Activated naive CD8-positive, alpha-beta T cell treated with anti-CD3 and anti-CD28 coated beads for 36 hours (primary cell): ENCODE results near the gene HS3ST5. TPM values are rescaled to one million over a fixed set of nuclear protein-coding genes. Genes with fewer than 3 reads are reported as not detected.
"Not testable (repeated sequence)": the region's sequence is repeated elsewhere in the genome, so short reads cannot be mapped to it uniquely, and the experiment has no call there.

Experiments
- DNase-seq: peaks from one replicate; pipeline ENCODE4 v3.0.0; 2021
- H3K27ac Mint-ChIP-seq: one replicate; pipeline ENCODE4 v1.8.0; 2022; ENCODE audit warnings: mild to moderate bottlenecking, moderate library complexity, mixed read lengths
- H3K27me3 Mint-ChIP-seq: one replicate; pipeline ENCODE4 v1.8.0; 2022; ENCODE audit warnings: mild to moderate bottlenecking, mixed read lengths
- H3K36me3 Mint-ChIP-seq: one replicate; pipeline ENCODE4 v1.8.0; 2021; ENCODE audit warnings: mild to moderate bottlenecking, mixed read lengths
- H3K4me1 Mint-ChIP-seq: one replicate; pipeline ENCODE4 v1.8.0; 2021; ENCODE audit warnings: mixed read lengths
- H3K4me3 Mint-ChIP-seq: one replicate; pipeline ENCODE4 v1.8.0; 2022; ENCODE audit warnings: mild to moderate bottlenecking, moderate library complexity, mixed read lengths
- H3K9me3 Mint-ChIP-seq: one replicate; pipeline ENCODE4 v1.8.0; 2022; ENCODE audit warnings: mixed read lengths
- total RNA-seq, 2 experiments: library from RNA; stranded (reverse); gene quantifications; one replicate each; pipeline ENCODE4 v1.2.3, GENCODE V29; 2021

Gene HS3ST5
- total RNA-seq, 2 experiments from 2014 or later = not detected

DNA sequence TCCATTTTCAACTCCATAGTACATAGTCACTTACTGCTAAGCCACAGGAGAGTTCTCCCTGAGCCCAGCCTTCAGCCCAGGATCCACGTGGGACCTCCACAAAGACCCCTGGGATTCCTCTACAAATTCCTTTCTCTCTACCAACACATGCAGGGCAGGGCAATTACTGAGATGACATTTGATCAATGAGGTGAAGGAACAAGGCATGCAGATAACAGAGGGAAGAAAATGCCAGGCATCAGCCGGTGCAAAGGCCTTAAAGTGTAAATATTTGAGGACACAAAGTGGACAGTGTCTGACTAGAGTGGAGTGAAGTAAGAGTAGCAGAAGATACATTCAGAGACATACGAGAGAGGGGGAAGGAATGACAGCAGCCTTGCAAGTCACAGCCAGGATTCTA is 70.2 kb downstream of the HS3ST5 start:
- H3K4me3 Mint-ChIP-seq = no peak overlapping the region

DNA sequence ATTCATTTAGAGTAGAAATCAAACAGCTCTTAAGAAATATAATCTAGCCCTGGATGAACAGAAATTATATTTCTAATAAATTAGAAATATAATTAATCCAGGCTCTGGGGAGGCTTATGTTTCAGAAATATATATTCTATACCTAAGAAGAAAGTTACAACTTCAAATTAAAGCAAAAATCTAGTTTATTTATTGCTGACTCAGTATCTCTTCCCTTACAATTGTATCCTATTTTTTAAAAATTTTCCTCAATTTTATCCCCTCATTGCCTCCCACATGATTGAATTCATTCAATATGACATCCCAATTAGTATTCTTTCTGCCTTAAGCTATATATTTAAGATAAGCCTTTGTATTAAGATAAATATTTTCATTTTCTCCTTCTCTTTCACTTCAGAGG is 71.4 kb downstream of the HS3ST5 start:
- DNase-seq = no peak
- Mint-ChIP-seq H3K4me3 (no peak overlapping the region), H3K27me3 (no peaks in the 10 kb centered on the region), H3K9me3 (no peaks in the 10 kb centered on the region), H3K27ac (no peak overlapping the region), H3K36me3 (no peaks in the 10 kb centered on the region), H3K4me1 (no peaks in the 10 kb centered on the region)

More for the DNA sequence above, 70.2 kb downstream of the HS3ST5 start:
- no peak for DNase-seq
- Mint-ChIP-seq H3K9me3 (no peaks in the 10 kb centered on the region), H3K36me3 (no peaks in the 10 kb centered on the region), H3K4me1 (no peaks in the 10 kb centered on the region), H3K27ac (no peak overlapping the region), H3K27me3 (no peaks in the 10 kb centered on the region)

DNA sequence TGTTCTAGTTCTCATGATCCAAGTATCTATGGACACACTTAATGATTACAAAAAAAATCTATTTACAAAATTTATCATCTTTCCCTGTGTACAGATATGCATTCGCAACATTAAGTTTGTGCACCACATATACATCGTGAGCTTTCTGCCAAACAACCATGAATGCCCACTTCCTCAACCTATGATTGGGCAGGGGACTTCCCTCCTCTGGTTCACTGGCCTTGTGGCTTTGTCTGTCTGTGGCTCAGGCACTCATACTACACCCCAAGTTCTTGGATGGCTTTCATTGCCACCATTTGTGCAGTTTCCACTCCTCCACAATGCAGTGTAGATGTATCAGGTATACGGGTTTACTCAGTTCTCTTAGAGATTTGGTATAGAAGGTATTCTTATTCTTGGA is 74.9 kb downstream of the HS3ST5 start:
- no peak for DNase-seq

DNA sequence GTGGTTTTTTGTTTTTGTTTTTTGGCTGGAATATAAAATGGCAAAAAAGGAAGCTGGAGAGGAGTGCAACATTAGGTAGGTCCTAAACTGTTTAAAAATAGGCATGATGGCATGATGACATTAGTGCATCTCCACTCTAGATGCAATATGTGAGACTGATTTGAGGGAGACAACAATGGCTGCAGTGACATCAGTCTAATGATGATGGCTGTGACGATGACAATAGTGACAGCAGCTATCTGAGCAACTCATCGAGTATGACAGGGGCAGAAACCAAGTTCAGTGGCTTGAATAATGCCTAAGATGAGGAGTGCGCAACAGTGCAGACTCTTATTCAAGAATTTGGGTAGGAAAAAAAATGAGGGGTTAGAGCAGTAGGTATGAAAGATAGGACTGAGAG is 82.0 kb downstream of the HS3ST5 start:
- DNase-seq = no peak
- H3K9me3 Mint-ChIP-seq = no peaks in the 10 kb centered on the region
- H3K4me1 Mint-ChIP-seq = no peaks in the 10 kb centered on the region
- no peaks in the 10 kb centered on the region for H3K27me3 Mint-ChIP-seq
- no peaks in the 10 kb centered on the region for H3K36me3 Mint-ChIP-seq
- H3K27ac Mint-ChIP-seq = no peak overlapping the region
- H3K4me3 Mint-ChIP-seq = no peak overlapping the region

More for the DNA sequence above, 74.9 kb downstream of the HS3ST5 start:
- no peak overlapping the region for H3K27ac Mint-ChIP-seq
- H3K9me3 Mint-ChIP-seq = no peaks in the 10 kb centered on the region
- no peaks in the 10 kb centered on the region for H3K36me3 Mint-ChIP-seq
- no peaks in the 10 kb centered on the region for H3K4me1 Mint-ChIP-seq
- H3K4me3 Mint-ChIP-seq = no peak overlapping the region
- H3K27me3 Mint-ChIP-seq = no peaks in the 10 kb centered on the region

DNA sequence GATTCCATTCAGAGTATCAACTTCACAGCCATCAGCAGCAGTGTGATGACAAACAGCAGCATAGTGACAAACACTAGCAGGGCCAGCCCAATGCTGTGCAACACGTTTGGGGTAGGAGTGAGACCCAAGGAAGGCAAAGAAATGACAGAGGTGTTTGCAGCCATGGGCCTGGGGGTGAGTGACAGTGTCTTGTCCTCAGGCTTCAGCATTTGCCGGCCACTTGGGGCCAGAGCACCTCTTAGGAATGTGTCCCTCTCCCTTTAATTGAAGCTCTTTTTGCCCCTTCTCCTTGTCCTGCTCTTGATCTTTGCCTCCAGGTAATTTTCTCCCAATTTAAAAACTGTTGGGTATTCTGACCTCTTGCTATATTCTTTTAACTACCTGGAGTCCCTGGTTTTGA is 84.4 kb downstream of the HS3ST5 start:
- Mint-ChIP-seq H3K9me3 (no peaks in the 10 kb centered on the region), H3K4me3 (no peak overlapping the region), H3K36me3 (no peaks in the 10 kb centered on the region), H3K4me1 (no peaks in the 10 kb centered on the region), H3K27ac (no peak overlapping the region), H3K27me3 (no peaks in the 10 kb centered on the region)
- no peak for DNase-seq

DNA sequence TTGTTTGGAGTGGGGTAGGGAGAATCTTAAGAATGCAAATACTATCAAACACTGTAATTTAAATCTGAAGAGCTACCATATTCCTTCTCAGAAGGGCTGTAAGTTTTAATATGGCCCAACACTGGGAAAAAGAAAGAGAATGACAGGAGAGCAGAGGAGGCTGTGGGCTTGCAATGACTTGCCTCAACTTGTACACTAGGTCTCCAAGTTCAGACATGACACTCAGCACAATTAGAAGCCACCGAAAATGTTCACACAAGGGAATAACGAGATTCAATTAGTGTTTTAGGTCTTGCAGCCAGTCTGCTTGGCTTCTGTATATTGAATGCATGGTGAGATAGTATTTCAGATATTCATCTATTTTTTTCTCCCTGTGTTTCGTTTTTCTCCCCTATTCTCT is 89.4 kb downstream of the HS3ST5 start:
- Mint-ChIP-seq H3K9me3 (no peaks in the 10 kb centered on the region), H3K36me3 (no peaks in the 10 kb centered on the region), H3K27ac (no peak overlapping the region), H3K4me1 (no peaks in the 10 kb centered on the region), H3K4me3 (no peak overlapping the region), H3K27me3 (no peaks in the 10 kb centered on the region)
- DNase-seq = no peak

DNA sequence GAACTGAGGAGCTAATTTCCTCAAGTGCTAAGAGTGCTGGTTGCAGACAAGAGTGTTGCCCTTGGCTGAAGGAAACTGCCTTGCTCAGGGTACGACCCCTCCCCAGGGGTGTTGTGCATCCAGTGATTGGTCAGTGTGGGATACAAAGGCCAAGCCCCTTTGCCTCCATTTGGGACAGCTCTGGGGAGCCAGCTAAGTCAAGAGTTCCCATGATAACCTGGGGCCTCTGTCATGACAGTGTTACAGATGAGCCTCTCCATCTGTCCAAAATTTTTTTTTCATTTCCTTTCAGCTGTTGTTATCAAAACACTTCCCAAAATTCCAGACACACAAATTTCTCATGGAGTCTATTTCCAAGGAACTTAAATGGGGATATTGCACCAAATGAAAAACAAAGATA is 93.3 kb downstream of the HS3ST5 start:
- H3K4me3 Mint-ChIP-seq = no peak overlapping the region
- no peaks in the 10 kb centered on the region for H3K4me1 Mint-ChIP-seq
- H3K27me3 Mint-ChIP-seq = no peaks in the 10 kb centered on the region
- H3K36me3 Mint-ChIP-seq = no peaks in the 10 kb centered on the region
- no peaks in the 10 kb centered on the region for H3K9me3 Mint-ChIP-seq
- DNase-seq = no peak
- no peak overlapping the region for H3K27ac Mint-ChIP-seq

DNA sequence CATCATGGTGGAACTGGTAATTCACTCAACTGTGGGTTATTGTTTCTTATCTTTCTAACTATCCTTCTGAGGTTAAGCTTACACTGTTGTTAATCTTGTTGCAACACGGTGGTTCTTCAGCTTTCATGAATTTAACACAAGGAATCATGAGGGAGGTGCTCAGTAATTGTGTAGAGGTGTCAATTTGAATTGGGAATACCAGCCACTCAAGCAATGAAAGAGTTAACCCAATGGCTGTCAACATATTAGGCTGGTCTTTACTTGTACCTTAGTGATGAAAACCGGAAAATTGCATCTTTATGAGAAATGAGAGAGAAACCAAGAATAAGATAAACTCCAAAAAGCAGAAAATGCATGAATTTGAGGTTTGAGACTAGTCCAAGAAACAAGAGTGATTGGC is 95.7 kb downstream of the HS3ST5 start:
- Mint-ChIP-seq H3K4me1 (no peaks in the 10 kb centered on the region), H3K36me3 (no peaks in the 10 kb centered on the region), H3K9me3 (no peaks in the 10 kb centered on the region), H3K27me3 (no peaks in the 10 kb centered on the region), H3K27ac (no peak overlapping the region), H3K4me3 (no peak overlapping the region)
- no peak for DNase-seq

DNA sequence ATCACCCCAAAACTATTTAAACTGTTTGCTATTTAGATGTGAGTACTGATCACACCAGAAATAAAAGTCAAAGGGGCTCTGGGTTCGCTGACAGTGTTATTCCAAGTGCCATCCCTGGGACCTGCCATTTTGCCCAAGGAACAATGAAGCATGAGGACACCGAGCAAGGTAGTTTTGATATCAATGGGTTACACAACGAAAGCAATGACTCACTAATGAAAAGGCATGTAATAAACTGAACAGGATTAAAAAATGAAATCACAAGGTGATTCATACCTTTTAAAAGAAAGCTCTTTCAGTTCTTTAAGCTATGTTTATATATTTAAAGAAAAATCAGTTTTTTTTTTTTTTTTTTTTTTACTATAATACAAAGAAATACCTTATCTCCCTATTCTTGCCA is 102.0 kb downstream of the HS3ST5 start:
- Mint-ChIP-seq H3K27me3 (no peaks in the 10 kb centered on the region), H3K9me3 (no peaks in the 10 kb centered on the region), H3K36me3 (no peaks in the 10 kb centered on the region), H3K27ac (no peak overlapping the region), H3K4me3 (no peak overlapping the region), H3K4me1 (no peaks in the 10 kb centered on the region)
- no peak for DNase-seq

DNA sequence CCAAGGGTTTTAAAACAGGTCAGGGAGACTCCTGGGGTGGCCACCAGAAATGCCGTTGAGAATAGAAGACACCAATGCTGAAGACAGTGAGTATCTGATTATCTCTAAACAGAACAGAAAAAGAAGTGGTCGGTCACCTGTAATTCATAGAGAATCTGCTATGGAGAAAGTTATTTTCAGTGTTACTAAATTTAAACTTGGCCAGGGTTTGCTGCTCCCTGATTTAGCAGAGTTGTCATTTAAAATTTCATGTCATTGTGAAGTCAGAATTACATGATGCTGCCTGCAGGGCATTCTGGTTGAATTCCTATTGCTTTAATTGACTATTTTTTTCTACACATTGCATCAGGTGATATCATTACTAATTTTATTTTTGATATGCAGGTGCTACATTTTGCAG is 114.1 kb downstream of the HS3ST5 start:
- H3K9me3 Mint-ChIP-seq = no peaks in the 10 kb centered on the region
- H3K4me3 Mint-ChIP-seq = no peak overlapping the region
- no peaks in the 10 kb centered on the region for H3K36me3 Mint-ChIP-seq
- no peaks in the 10 kb centered on the region for H3K4me1 Mint-ChIP-seq
- H3K27ac Mint-ChIP-seq = no peak overlapping the region
- no peak for DNase-seq
- H3K27me3 Mint-ChIP-seq = no peaks in the 10 kb centered on the region

DNA sequence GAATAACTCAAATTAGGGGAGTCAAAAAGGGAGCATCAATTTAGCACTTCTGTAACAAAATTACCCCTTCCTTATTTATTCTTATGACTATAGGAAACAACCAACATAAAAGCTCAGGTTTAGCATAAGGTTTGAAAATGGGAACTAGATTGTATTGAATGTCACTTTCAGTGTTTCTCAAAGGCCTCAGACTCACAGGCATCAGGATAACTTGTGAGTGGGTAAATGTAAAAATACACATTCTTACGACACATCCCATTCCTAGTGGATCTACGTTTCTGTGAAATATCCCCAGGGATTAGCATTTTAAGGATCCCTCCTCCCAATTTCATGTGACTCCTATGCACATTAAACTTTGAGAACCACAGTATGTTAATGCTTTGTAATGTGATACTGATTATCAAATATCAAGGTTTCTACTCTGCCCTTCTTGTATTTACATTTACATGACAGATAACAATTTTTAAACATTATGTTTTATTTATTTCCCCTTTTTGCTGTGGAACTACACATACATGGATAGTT is 114.8 kb downstream of the HS3ST5 start:
- no peaks in the 10 kb centered on the region for H3K9me3 Mint-ChIP-seq
- no peaks in the 10 kb centered on the region for H3K27me3 Mint-ChIP-seq
- no peak overlapping the region for H3K27ac Mint-ChIP-seq
- no peak for DNase-seq
- H3K4me1 Mint-ChIP-seq = no peaks in the 10 kb centered on the region
- H3K4me3 Mint-ChIP-seq = no peak overlapping the region
- H3K36me3 Mint-ChIP-seq = no peaks in the 10 kb centered on the region

DNA sequence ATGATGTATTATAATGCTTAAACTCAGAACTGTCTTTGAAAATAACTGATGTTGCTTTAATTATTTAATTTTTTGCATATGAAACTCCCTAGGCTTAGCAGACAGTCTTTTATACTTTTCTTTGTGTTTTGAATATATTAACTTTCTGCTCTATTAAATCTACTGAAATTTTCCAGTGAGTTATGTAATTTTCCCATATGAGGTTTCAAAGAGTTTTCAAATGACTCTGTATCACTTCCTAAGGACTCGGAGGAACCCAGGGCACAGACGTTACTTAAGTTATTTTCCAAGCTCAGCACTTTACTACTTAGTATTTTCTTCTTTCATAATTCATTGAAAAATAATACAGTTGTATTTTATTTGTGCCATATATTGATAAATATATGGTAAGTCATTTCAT is 122.6 kb downstream of the HS3ST5 start:
- Mint-ChIP-seq H3K36me3 (no peaks in the 10 kb centered on the region), H3K4me3 (no peak overlapping the region), H3K27ac (no peak overlapping the region), H3K27me3 (no peaks in the 10 kb centered on the region), H3K4me1 (no peaks in the 10 kb centered on the region), H3K9me3 (no peaks in the 10 kb centered on the region)
- no peak for DNase-seq

DNA sequence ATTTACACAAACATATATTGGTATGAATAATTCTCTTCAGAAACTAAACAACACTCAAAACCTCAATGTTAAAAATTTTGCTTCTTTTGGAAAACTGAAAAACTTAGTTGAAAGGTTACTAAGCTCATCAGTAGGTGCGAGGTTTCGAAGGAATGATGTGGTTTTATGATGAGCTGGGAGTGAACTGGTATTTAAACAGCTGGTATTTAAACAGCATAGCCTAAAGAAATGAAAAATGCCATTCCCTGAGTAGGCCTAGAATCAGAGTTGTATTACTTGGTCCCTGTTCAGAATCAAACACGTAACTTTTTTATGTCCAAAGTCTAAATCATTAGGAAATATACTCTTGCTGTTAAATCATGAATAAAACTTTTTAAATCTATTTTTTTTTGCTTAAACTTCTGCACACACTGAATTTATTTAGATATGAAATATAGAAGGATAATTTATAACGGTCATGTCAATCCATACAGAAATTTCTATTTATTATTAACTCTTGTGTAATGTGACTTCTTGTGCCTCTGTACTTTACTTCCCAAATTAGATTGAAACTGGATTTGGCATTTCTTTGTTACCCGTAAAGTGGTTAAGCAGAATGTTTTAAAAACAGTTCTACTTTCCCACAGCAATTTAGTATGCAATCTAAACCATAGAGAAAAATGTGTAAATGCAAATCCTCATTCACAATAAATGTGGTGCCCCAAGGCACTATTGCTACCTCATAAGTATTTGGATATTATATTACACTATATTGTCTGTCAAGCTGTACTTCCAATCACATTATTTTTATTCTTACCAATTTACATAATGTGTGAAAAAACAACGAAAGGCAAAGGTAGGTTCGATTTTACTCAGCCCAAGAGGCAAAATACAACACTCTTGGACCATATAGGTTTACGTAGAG is 124.1 kb downstream of the HS3ST5 start:
- Mint-ChIP-seq H3K4me3 (no peak overlapping the region), H3K36me3 (no peaks in the 10 kb centered on the region), H3K9me3 (no peaks in the 10 kb centered on the region), H3K27me3 (no peaks in the 10 kb centered on the region), H3K27ac (no peak overlapping the region), H3K4me1 (no peaks in the 10 kb centered on the region)
- no peak for DNase-seq

DNA sequence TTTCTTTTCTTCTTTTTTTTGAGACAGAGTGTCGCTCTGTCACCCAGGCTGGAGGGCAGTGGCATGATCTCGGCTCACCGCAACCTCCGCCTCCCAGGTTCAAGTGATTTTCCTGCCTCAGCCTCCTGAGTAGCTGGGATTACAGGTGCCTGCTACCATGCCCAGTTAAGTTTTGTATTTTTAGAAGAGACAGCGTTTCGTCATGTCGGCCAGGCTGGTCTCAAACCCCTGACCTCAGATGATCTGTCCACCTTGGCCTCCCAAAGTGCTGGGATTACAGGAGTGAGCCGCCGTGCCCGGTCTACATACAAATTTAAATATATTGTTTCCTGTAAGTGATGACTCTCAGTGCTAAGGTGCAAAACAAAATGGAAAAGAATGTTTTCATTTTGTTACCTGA is 124.8 kb downstream of the HS3ST5 start:
- not testable (repeated sequence) for H3K27ac Mint-ChIP-seq, H3K9me3 Mint-ChIP-seq, H3K4me1 Mint-ChIP-seq, H3K36me3 Mint-ChIP-seq, DNase-seq, H3K27me3 Mint-ChIP-seq, H3K4me3 Mint-ChIP-seq

DNA sequence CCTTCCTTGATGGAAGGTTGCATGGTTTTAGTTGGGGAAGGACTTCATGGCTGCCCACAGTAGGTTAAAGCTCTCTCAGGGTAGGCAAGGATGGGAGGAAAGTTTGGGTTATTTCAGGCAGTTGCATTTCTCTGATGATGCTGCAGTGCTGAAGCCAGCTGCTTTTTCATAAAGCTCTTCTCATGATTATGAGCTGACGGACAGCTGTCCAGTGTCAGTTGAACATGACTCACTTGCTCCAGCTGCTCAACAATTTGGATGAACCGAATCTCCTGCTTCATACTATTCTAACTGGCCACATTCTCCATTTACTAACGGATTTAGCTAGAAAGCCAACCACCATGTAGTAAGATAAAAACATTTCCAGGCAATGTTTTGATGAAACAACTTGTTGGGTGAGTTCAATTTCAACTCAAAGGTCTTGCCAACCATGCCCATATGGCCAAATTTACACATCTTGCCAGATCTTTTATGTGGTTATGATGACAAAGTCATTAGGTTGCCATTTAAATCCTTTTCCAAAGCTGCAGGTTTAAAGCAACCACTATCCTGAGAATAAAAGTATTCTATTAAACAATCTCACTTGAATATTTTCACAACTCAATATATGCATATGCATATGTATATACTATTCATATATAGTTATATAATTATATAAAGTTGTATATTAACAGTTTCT is 125.9 kb downstream of the HS3ST5 start:
- Mint-ChIP-seq H3K27me3 (no peaks in the 10 kb centered on the region), H3K4me1 (no peaks in the 10 kb centered on the region), H3K4me3 (no peak overlapping the region), H3K36me3 (no peaks in the 10 kb centered on the region), H3K9me3 (no peaks in the 10 kb centered on the region), H3K27ac (no peak overlapping the region)
- DNase-seq = no peak

DNA sequence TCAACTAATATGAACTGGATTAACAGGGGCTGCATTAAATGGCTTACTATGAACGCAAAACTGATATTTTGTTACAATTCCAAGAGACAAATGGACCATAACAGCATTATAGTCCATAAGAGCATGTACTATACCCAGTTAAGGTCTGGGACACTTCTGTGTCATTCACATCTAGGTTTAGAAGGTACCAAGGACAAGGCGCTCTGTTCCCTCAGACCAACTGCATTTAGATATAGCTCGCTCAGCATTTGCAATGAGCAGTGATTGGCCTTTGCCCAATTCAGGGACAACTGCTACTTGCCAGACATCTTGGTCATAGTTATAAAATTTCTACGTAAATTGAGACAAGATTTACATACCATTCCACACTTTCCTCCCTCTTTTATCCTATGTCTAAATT is 132.4 kb downstream of the HS3ST5 start:
- DNase-seq = no peak

More for the DNA sequence above, 132.4 kb downstream of the HS3ST5 start:
- Mint-ChIP-seq H3K36me3 (no peaks in the 10 kb centered on the region), H3K27me3 (no peaks in the 10 kb centered on the region), H3K4me3 (no peak overlapping the region), H3K9me3 (no peaks in the 10 kb centered on the region), H3K4me1 (no peaks in the 10 kb centered on the region), H3K27ac (no peak overlapping the region)
